ENCODE data around the gene BRCC3. TPM values are rescaled to one million over a fixed set of nuclear protein-coding genes. Genes with fewer than 3 reads are reported as not detected.
A peak's percentile ranks its signal among the peaks of the same experiment; 100 is the strongest.

BRCC3 gene
- 31.4 and 35.6 TPM in 2 replicates for total RNA-seq
- long read RNA-seq, transcript BRCC3-201 (11 exons, 2,496 nt): minor isoform, 7 of 117 reads
- long read RNA-seq, transcript BRCC3-208 (10 exons, 2,694 nt): major isoform, 66 of 117 reads
- long read RNA-seq, partial matches to known transcripts: 9 of 117 reads
- long read RNA-seq, other reads (novel, unspliced or antisense): 32 of 117 reads

DNA sequence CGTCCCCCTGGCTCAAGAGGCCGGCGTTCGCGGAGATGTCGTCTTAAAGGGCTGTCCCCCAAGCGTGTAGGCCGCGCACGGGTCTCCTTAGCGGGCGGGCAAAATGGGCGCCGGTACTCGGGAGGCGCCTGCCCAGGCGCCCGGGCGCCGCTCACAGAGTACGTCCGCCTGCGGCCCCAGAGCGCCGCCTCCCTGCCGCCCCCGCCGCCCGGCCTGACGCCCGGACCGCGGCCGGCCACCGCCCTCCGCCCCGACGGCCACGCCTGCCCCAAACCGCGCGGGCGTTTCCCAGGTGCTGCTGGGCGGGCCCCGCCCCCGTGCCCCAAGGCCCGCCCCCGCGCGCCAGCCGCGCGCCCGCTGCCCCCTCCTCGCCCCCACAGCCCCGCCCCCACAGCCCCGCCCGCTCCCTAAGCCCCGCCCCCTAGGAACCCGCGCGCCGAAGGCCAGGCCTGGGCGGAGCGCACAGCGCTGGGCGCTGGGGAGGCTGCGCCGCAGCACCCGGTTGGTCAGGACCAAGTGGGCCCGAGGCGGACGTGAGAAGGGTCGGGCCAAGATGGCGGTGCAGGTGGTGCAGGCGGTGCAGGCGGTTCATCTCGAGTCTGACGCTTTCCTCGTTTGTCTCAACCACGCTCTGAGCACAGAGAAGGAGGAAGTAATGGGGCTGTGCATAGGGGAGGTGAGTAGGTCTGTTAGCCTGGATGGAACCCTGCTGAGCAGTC is at the start of gene BRCC3, which contains the start of the genes CMC4 and MTCP1:
Gene BRCC3, plus strand, starts transcription at position 534 of the 719 bp plus-strand sequence. Its CDS starts 20 bp downstream, at position 554.
Gene CMC4, minus strand, starts transcription at position 162 of the 719 bp plus-strand sequence. CDS start 7,113 bp downstream, outside the sequence.
Gene MTCP1, minus strand, starts transcription at position 162 of the 719 bp plus-strand sequence. CDS start 5,126 bp downstream, outside the sequence.
- peak; percentile 56 for DNase-seq (ENCODE audit: low spot score, unreplicated experiment)
- Mint-ChIP-seq H3K4me1 (ENCODE audit: low read depth) (peaks cover 12% of the 10 kb centered on the region), H3K36me3 (ENCODE audit: insufficient read depth) (peaks cover 11% of the 10 kb centered on the region), H3K9me3 (ENCODE audit: low read depth) (peaks cover 8% of the 10 kb centered on the region), H3K27ac (peak within 1 kb of the TSS; percentile 97), H3K27me3 (no peaks in the 10 kb centered on the region), H3K4me3 (ENCODE audit: low read depth) (peak within 1 kb of the TSS; percentile 89)
- TF ChIP-seq, protein P1, sequence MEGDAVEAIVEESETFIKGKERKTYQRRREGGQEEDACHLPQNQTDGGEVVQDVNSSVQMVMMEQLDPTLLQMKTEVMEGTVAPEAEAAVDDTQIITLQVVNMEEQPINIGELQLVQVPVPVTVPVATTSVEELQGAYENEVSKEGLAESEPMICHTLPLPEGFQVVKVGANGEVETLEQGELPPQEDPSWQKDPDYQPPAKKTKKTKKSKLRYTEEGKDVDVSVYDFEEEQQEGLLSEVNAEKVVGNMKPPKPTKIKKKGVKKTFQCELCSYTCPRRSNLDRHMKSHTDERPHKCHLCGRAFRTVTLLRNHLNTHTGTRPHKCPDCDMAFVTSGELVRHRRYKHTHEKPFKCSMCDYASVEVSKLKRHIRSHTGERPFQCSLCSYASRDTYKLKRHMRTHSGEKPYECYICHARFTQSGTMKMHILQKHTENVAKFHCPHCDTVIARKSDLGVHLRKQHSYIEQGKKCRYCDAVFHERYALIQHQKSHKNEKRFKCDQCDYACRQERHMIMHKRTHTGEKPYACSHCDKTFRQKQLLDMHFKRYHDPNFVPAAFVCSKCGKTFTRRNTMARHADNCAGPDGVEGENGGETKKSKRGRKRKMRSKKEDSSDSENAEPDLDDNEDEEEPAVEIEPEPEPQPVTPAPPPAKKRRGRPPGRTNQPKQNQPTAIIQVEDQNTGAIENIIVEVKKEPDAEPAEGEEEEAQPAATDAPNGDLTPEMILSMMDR (IDR thresholded peaks at IDR 0.05; ENCODE audit: unreplicated experiment): no peak

DNA sequence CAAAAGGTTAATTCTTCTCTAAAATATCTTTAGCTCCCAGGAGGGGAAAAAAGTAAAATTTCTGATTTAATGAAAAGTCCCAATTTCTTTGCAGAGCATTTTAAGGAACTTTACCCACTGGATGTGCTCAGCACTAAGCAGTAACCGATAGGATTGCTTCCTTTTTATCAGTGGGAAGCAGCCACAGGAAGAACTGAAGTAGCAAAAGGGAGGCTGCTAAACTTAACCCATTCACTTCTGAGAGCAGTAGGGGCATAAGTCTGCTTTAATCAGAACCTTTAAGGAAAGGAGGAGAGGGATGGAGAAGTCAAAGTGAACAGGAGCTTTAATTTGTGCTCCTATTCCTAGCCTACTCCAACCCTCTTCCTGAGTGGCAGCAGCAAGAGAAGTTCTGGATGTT is 48.7 kb upstream of the BRCC3 start, which contains the start of gene F8:
Gene F8, minus strand, starts transcription at position 139 of the 400 bp plus-strand sequence. CDS start 171 bp downstream, outside the sequence.
- H3K27me3 Mint-ChIP-seq: no peaks in the 10 kb centered on the region
- no peak within 1 kb of the TSS for H3K4me3 Mint-ChIP-seq (ENCODE audit: low read depth)
- no peak for DNase-seq (ENCODE audit: low spot score, unreplicated experiment)
- TF ChIP-seq, protein P1 (IDR thresholded peaks at IDR 0.05; ENCODE audit: unreplicated experiment): no peak
- no peaks in the 10 kb centered on the region for H3K36me3 Mint-ChIP-seq (ENCODE audit: insufficient read depth)
- H3K9me3 Mint-ChIP-seq (ENCODE audit: low read depth): peaks cover 4% of the 10 kb centered on the region
- peaks cover 4% of the 10 kb centered on the region for H3K4me1 Mint-ChIP-seq (ENCODE audit: low read depth)
- H3K27ac Mint-ChIP-seq: no peak within 1 kb of the TSS

DNA sequence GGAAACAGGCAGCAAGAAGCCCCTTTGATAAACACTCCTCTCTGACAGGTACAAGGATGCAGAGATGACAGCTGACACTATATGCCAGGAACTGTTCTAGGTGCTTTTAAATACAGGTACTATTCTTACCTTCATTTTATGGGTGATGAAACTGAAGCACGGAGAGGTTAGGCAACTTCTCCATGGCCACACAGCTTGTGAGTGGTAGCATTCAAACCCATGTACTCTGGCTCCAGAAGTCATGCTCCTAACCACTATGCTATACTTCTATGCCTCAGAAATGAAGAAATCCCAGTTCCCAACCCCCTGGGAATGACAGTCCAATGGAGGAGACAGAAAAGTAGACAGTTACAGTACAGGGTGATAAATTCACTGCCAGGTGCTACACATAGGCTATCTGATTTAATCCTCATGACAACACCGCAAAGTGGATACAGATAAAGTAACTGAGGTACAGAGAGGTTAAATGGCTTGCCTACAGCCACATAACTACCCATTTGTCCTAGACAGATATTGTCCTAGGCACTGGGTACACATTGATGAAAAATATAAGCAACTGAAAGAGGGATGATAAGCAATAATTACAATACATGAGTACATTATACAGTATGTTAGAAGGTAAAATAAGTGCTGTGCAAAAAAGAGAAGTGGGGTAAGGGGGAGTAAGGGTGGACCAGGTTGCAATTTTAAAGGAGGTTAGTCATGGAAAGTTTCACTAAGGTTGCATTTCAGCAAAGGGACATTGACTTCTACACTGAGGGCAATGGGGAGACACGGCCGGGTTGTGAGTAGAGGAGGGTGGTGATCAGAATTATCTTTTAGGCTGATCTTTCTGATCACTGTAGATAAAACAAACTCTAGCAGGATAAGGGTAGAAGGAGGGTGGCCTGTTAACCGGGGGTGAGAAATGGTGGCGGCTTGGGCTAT is 47.1 kb upstream of the BRCC3 start:
- no peaks in the 10 kb centered on the region for H3K27me3 Mint-ChIP-seq
- H3K4me1 Mint-ChIP-seq (ENCODE audit: low read depth): peaks cover 11% of the 10 kb centered on the region
- no peaks in the 10 kb centered on the region for H3K36me3 Mint-ChIP-seq (ENCODE audit: insufficient read depth)
- H3K27ac Mint-ChIP-seq: peak overlapping the region; percentile 42
- no peak overlapping the region for H3K4me3 Mint-ChIP-seq (ENCODE audit: low read depth)
- TF ChIP-seq, protein P1 (IDR thresholded peaks at IDR 0.05; ENCODE audit: unreplicated experiment): no peak
- no peak for DNase-seq (ENCODE audit: low spot score, unreplicated experiment)
- peaks cover 7% of the 10 kb centered on the region for H3K9me3 Mint-ChIP-seq (ENCODE audit: low read depth)

DNA sequence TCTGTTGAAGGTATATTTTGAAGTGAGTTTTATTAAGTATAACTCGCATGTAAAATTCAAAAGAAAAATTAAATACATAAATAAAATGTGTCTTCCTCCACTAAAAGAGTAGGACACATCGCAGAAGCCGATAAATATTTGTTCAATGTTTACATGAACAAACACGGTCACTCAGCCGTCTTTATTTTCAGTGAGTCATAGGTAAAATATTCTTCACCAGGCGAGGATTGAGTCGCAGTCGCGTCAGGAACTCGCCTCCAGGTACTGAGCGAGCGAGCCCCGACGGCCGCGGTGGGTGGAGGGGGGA is 44.9 kb upstream of the BRCC3 start:
- peak overlapping the region; percentile 75 for H3K4me3 Mint-ChIP-seq (ENCODE audit: low read depth)
- TF ChIP-seq, protein P1 (IDR thresholded peaks at IDR 0.05; ENCODE audit: unreplicated experiment): no peak
- H3K27ac Mint-ChIP-seq: peak overlapping the region; percentile 97
- H3K4me1 Mint-ChIP-seq (ENCODE audit: low read depth): peaks cover 11% of the 10 kb centered on the region
- H3K9me3 Mint-ChIP-seq (ENCODE audit: low read depth): peaks cover 10% of the 10 kb centered on the region
- H3K36me3 Mint-ChIP-seq (ENCODE audit: insufficient read depth): no peaks in the 10 kb centered on the region
- H3K27me3 Mint-ChIP-seq: no peaks in the 10 kb centered on the region
- no peak for DNase-seq (ENCODE audit: low spot score, unreplicated experiment)
